Upper lobe of left lung (tissue), 6 donors: ENCODE measurements around the gene KCNK3. TPM values are rescaled to one million over a fixed set of nuclear protein-coding genes. Genes with fewer than 3 reads are reported as not detected.

Source experiments
- ATAC-seq, 2 donors: fragments of 200-7000 bp; cut with Tn5 transposase; one replicate each; pipeline ENCODE4 v1.9.1; 2022; ENCODE audit warnings: mild to moderate bottlenecking in 2 of 2, moderate library complexity in 2 of 2; ENCODE audit not compliant: low FRiP score in 2 of 2
- DNase-seq, 2 donors: peaks; one replicate each; pipeline ENCODE4 v3.0.0-alpha.2; 2019 to 2020
- H3K27ac ChIP-seq, 4 donors: fragments of 200-600 bp; sonication (generic); one replicate each; pipeline ENCODE4 v1.5.1; 2016 to 2019
- H3K27me3 ChIP-seq, 4 donors: fragments of 200-600 bp; sonication (generic); one replicate each; pipeline ENCODE4 v1.5.1; 2017 to 2019
- H3K36me3 ChIP-seq, 4 donors: fragments of 200-600 bp; sonication (generic); one replicate each; pipeline ENCODE4 v1.5.1; 2016 to 2019
- H3K4me1 ChIP-seq, 4 donors: fragments of 200-600 bp; sonication (generic); one replicate each; pipeline ENCODE4 v1.5.1; 2018 to 2019
- H3K4me3 ChIP-seq, 4 donors: fragments of 200-600 bp; sonication (generic); one replicate each; pipeline ENCODE4 v1.5.1; 2017 to 2019; ENCODE audit warnings: mild to moderate bottlenecking in 2 of 4, moderate library complexity in 1 of 4
- H3K9me3 ChIP-seq, 4 donors: fragments of 200-600 bp; sonication (generic); one replicate each; pipeline ENCODE4 v1.5.1; 2018 to 2019
- EP300 ChIP-seq, 4 donors: sonication (generic); formaldehyde crosslinking; IDR thresholded peaks; one replicate each; pipeline ENCODE4 v1.5.1; 2017; ENCODE audit warnings: antibody characterized with exemption in 4 of 4, control low read depth in 2 of 4
- POLR2A ChIP-seq, 4 donors: fragments of 450-650 bp; IDR thresholded peaks; one replicate each; pipeline ENCODE4 v1.5.1; 2016 to 2017; ENCODE audit warnings: antibody characterized with exemption in 4 of 4, mild to moderate bottlenecking in 2 of 4
- POLR2AphosphoS5 ChIP-seq, 2 donors: sonication (generic); formaldehyde crosslinking; IDR thresholded peaks; one replicate each; pipeline ENCODE4 v1.5.1; 2017; ENCODE audit warnings: antibody characterized with exemption in 2 of 2
- WGBS, 2 donors: methylation state at CpG; one replicate each; pipeline ENCODE4 v1.1.5; 2017 to 2018; 5-methylcytosine and 5-hydroxymethylcytosine counted together
- total RNA-seq, 6 donors: library from RNA; depleted of rRNA in 4 of 6; stranded (reverse); fragments of >200 nt in 4 of 6; gene quantifications; one replicate each; pipeline versions ENCODE4 v1.1.0 to v1.2.1, GENCODE V29; 2016 to 2021
- TF ChIP-seq, protein P1 (sequence below), 6 experiments: fragments of 450-650 bp in 4 of 6; fragments of 200-600 bp in 2 of 6; sonication (generic) in 2 of 6; IDR thresholded peaks; one replicate each; pipeline ENCODE4 v1.5.1; 2016 to 2019; ENCODE audit warnings: antibody characterized with exemption in 6 of 6
- donor health status: DM: no; HTN: no; CAD: no; lungs with moderate emphysema.
- donor health status: DM: no; HTN: yes; CAD: no; lungs with severe emphysema.

KCNK3 gene
- total RNA-seq, 6 donors from 2014 or later = 3.0 to 36.1 (median 17.5) TPM

DNA sequence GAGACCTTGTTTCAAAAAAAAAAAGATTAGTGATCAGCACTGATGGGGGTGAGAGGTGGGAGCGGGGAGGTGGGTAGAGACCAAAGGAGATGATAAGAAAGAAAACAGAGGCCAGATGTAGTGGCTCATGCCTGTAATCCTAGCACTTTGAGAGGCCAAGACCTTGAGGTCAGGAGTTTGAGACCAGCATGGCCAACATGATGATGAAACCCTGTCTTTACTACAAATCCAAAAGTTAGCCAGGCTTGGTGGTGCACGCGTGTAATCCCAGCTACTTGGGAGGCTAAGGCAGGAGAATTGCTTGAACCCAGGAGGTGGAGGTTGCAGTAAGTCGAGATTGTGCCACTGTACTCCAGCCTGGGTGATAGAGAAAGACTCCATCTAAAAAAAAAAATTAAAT is 62.0 kb downstream of the KCNK3 start:
- Histone ChIP-seq H3K27ac (no peak overlapping the region), H3K27me3 (no peaks in the 10 kb centered on the region), H3K36me3 (no peaks in the 10 kb centered on the region), H3K9me3 (no peaks in the 10 kb centered on the region), H3K4me1 (peaks cover 10 to 22% (median 16%) of the 10 kb centered on the region in 4 donors), H3K4me3 (no peak overlapping the region)
- no peak for TF ChIP-seq POLR2A (IDR thresholded peaks at IDR 0.05)
- TF ChIP-seq, protein P1, sequence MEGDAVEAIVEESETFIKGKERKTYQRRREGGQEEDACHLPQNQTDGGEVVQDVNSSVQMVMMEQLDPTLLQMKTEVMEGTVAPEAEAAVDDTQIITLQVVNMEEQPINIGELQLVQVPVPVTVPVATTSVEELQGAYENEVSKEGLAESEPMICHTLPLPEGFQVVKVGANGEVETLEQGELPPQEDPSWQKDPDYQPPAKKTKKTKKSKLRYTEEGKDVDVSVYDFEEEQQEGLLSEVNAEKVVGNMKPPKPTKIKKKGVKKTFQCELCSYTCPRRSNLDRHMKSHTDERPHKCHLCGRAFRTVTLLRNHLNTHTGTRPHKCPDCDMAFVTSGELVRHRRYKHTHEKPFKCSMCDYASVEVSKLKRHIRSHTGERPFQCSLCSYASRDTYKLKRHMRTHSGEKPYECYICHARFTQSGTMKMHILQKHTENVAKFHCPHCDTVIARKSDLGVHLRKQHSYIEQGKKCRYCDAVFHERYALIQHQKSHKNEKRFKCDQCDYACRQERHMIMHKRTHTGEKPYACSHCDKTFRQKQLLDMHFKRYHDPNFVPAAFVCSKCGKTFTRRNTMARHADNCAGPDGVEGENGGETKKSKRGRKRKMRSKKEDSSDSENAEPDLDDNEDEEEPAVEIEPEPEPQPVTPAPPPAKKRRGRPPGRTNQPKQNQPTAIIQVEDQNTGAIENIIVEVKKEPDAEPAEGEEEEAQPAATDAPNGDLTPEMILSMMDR (IDR thresholded peaks at IDR 0.05) = no peak
- no peak for TF ChIP-seq POLR2AphosphoS5 (IDR thresholded peaks at IDR 0.05)
- no peak for TF ChIP-seq EP300 (IDR thresholded peaks at IDR 0.05)
- DNase-seq (no peak), ATAC-seq (no peak)
- WGBS, 2 donors = 95 to 96% methylated on average over 4 of the region's 4 CpGs

DNA sequence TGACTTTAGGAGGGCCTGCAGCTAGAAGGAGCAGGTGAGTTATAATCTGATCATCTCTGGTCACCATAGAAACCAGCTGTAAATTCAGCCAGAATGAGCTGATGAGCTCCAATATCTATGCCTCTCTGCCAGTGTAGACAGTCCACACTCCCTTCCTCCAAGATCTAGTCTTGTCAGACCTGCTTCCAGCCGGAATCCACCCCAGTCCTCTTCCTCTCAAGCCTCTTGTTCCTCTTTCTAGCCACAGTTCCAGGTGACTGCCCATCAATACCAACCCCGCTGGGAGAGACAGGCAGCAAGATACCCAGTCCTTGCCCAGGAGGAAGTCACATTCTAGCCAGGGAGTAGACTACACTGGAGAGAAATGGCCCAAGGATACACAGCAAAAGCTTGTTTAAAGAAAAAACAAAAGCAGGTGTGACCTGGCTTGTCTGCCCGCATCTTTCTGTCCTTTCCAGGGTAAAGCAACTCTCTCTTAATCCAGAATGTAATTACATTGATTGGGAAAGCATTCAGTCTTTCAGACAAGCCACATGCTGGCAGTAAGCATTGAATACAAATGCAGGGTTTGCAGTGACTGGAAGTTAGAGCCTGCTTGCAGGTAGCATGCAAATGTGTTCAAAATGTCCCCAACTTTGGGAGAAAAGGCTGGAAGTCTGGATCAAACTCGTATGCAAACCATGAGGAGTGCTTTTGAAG is 62.6 kb downstream of the KCNK3 start:
- Histone ChIP-seq H3K9me3 (no peaks in the 10 kb centered on the region), H3K4me3 (no peak overlapping the region), H3K27ac (no peak overlapping the region), H3K4me1 (peaks cover 10 to 22% (median 16%) of the 10 kb centered on the region in 4 donors), H3K27me3 (no peaks in the 10 kb centered on the region), H3K36me3 (no peaks in the 10 kb centered on the region)
- DNase-seq (no peak), ATAC-seq (no peak)
- TF ChIP-seq, protein P1 (IDR thresholded peaks at IDR 0.05) = no peak
- TF ChIP-seq POLR2A (IDR thresholded peaks at IDR 0.05) (no peak), POLR2AphosphoS5 (IDR thresholded peaks at IDR 0.05) (no peak), EP300 (IDR thresholded peaks at IDR 0.05) (no peak)
- 77 to 82% methylated on average over 4 of the region's 4 CpGs for WGBS, 2 donors

DNA sequence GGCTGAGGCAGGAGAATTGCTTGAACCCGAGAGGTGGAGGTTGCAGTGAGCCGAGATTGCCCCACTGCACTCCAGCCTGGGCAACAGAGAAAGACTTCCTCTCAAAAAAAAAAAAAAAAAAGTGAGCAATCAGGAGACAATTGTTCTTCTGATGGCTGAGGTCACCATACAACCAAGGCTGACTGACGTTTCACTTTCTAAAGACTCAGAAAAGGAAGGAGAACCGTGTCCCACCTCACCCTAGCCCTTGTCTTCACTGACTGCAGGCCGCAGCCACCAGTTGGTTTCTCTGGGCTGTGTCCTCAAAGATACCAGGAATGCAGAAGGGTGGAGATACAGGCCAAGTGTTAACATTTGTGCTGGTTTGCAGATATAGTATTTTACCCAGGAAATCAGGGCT is 63.8 kb downstream of the KCNK3 start:
- peaks cover 10 to 22% (median 16%) of the 10 kb centered on the region in 4 donors for H3K4me1 ChIP-seq
- 54 to 62% methylated on average over 5 of the region's 5 CpGs for WGBS, 2 donors
- DNase-seq = no peak

DNA sequence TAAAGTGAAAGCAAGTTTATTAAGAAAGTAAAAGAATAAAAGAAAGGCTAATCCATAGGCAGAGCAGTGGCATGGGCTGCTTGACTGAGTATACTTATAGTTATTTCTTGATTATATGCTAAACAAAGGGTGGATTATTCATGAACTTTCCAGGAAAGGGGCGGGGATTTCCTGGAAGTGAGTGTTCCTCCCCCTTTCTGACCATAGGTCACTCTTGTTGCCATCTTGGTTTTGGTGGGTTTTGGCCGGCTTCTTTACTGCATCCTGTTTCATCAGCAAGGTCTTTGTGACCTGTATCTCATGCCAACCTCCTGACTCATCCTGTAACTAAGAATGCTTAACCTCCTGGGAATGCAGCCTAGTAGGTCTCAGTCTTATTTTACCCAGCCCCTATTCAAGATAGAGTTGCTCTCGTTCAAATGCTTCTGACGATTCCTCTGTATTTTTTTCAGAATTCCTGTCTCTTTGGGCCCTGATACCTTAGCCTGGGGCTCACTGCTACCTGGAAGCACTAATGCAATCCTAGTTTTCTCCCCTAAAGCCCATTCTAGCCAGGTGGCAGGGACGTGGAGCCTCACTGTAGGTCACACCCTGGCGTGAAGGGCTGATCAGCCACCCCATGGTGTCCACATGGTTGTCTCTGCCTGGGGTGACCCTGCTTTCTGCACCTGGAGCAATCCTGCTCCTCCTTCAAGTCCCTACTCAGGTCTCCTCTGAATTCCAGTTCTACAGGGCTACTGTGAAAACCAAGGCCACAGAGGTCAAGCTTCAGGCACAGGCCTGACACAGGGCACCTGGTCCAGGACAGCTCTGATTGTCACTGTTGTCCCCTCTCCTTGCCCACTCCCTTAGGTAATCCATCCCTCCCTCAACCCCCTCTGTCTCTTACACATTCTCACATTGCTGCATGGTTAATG is 65.6 kb downstream of the KCNK3 start:
- Histone ChIP-seq H3K27ac (peak overlapping the region; percentile 59 to 82 (median 74)), H3K27me3 (no peaks in the 10 kb centered on the region), H3K4me3 (no peak overlapping the region), H3K9me3 (no peaks in the 10 kb centered on the region), H3K4me1 (peaks cover 11 to 22% (median 16%) of the 10 kb centered on the region in 4 donors), H3K36me3 (no peaks in the 10 kb centered on the region)
- TF ChIP-seq, protein P1 (IDR thresholded peaks at IDR 0.05) = no peak
- TF ChIP-seq EP300 (IDR thresholded peaks at IDR 0.05) = peak in 3 of 4 donors; percentile 33 to 80 (median 64)
- no peak for TF ChIP-seq POLR2A (IDR thresholded peaks at IDR 0.05)
- peak; percentile 18 to 84 for TF ChIP-seq POLR2AphosphoS5 (IDR thresholded peaks at IDR 0.05)
- ATAC-seq (peak; percentile 31 to 61), DNase-seq (peak in 1 of 2 donors; percentile 46)
- 67 to 68% methylated on average over 6 of the region's 6 CpGs for WGBS, 2 donors

More for the DNA sequence above, 63.8 kb downstream of the KCNK3 start:
- Histone ChIP-seq H3K4me3 (no peak overlapping the region), H3K27me3 (no peaks in the 10 kb centered on the region), H3K9me3 (no peaks in the 10 kb centered on the region), H3K36me3 (no peaks in the 10 kb centered on the region), H3K27ac (peak overlapping the region in 3 of 4 donors; percentile 16 to 82 (median 64))
- peak in 1 of 4 donors; percentile 21 for TF ChIP-seq POLR2A (IDR thresholded peaks at IDR 0.05)
- TF ChIP-seq POLR2AphosphoS5 (IDR thresholded peaks at IDR 0.05) = no peak
- ATAC-seq = no peak

DNA sequence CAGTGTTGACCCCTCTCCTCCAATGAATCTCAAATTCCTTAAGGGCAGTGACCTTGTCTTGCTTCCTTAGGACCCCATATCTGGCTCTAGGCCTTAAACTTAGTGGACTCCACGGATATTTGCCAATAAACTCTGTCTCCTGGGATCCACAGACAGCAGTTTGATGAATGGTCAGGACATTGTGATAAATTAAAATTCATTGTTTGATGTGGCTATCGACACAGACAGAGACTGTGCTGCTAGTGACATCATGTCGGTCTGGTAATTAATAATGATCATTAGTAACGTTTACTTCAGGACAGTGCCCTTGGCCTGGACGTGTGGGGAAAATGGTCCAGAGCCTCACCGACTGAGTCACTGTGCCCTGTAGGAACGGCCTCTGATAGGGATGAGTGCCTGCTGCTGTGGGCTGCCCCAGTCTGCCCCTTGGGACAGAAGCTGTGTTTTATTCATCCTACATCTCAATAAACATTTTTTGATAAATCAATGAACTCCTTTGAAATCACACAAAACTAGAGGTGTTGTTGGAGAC is 66.3 kb downstream of the KCNK3 start:
- H3K27me3 ChIP-seq = no peaks in the 10 kb centered on the region
- no peak for DNase-seq
- H3K27ac ChIP-seq = peak overlapping the region in 3 of 4 donors; percentile 59 to 82 (median 81)
- TF ChIP-seq, protein P1 (IDR thresholded peaks at IDR 0.05) = no peak
- TF ChIP-seq POLR2AphosphoS5 (IDR thresholded peaks at IDR 0.05) = no peak
- no peak for TF ChIP-seq EP300 (IDR thresholded peaks at IDR 0.05)
- TF ChIP-seq POLR2A (IDR thresholded peaks at IDR 0.05) = no peak
- H3K4me3 ChIP-seq = no peak overlapping the region
- H3K4me1 ChIP-seq = peaks cover 18 to 25% (median 22%) of the 10 kb centered on the region in 4 donors
- no peaks in the 10 kb centered on the region for H3K36me3 ChIP-seq
- ATAC-seq = no peak
- WGBS, 2 donors = 87 to 90% methylated on average over 7 of the region's 7 CpGs
- no peaks in the 10 kb centered on the region for H3K9me3 ChIP-seq
